Myocyte (in vitro differentiated cells): Measurements from ENCODE around the gene ZNF837. TPM values are rescaled to one million over a fixed set of nuclear protein-coding genes. Genes with fewer than 3 reads are reported as not detected.
"Not testable (repeated sequence)": the region's sequence is repeated elsewhere in the genome, so short reads cannot be mapped to it uniquely, and the experiment has no call there.

ENCODE experiments used
- DNase-seq: peaks from one replicate; pipeline ENCODE4 v3.0.0-alpha.2; 2012; ENCODE audit warnings: low read depth
- polyA plus RNA-seq: library from polyadenylated mRNA; unstranded; fragments of >200 nt; gene quantifications from one replicate; pipeline ENCODE4 v1.2.1, GENCODE V29; 2012; ENCODE audit warnings: missing spikeins
- total RNA-seq: library from RNA; depleted of rRNA; stranded (reverse); fragments of >200 nt; gene quantifications from 2 replicates; pipeline ENCODE4 v1.2.3, GENCODE V29; 2014

The ZNF837 gene
- total RNA-seq, result 5.5 and 5.8 TPM in 2 replicates
- 2.3 TPM for polyA plus RNA-seq

GRCh38 chr19:58380662-58381459, at the start of gene ZNF837:
Gene ZNF837, minus strand, starts transcription at chr19:58381030. Its CDS starts 11,698 bp downstream, at chr19:58369332.
- DNase-seq, result peak; percentile 100

DNA sequence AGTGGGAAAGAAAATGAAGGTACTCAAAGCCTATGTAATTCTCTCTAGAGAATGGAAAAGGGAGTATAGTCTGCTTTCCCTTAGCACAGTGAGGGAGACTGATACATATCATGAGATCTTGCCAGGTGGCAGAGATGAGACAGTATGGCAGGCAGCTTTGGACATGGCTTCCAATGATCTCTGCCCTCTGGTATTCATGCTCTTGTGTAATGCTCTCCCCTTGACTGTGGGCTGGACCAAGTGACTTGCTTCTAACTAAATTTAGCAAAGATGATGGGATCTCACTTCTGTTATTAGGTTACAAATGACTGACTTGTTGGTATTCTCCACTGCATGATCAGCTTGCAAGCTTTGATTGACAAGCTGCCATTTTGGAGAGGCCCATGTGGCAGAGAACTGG, 48.9 kb upstream of the ZNF837 start:
- DNase-seq, result peak; percentile 13

- no peak for DNase-seq
Observed at GRCh38 chr19:58428617-58429016, 47.8 kb upstream of the ZNF837 start.

GRCh38 chr19:58417071-58417470, 36.2 kb upstream of the ZNF837 start:
- no peak for DNase-seq

DNA sequence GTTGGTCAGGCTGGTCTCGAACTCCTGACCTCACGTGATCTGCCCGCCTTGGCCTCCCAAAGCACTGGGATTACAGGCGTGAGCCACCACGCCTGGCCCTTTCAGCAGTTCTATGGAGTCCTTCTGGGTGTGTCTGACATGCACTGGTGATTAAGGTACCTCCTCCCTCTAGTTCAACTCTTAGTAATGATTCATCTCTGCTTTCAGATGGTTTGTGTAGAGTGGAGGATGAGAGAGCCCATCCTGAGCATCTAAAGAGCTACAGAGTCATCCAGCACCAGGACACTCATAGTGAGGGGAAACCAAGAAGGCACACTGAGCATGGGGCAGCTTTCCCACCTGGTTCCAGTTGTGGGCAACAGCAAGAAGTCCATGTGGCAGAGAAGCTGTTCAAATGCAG, 35.8 kb upstream of the ZNF837 start:
- no peak for DNase-seq

GRCh38 chr19:58409010-58409790, 28.4 kb upstream of the ZNF837 start:
- DNase-seq, result peak; percentile 45

GRCh38 chr19:58408152-58409009, 27.6 kb upstream of the ZNF837 start, which contains the start of gene ZNF584:
Gene ZNF584, plus strand, starts transcription at chr19:58408649. Its CDS starts 499 bp downstream, at chr19:58409148.
- DNase-seq, result peak; percentile 97

DNA sequence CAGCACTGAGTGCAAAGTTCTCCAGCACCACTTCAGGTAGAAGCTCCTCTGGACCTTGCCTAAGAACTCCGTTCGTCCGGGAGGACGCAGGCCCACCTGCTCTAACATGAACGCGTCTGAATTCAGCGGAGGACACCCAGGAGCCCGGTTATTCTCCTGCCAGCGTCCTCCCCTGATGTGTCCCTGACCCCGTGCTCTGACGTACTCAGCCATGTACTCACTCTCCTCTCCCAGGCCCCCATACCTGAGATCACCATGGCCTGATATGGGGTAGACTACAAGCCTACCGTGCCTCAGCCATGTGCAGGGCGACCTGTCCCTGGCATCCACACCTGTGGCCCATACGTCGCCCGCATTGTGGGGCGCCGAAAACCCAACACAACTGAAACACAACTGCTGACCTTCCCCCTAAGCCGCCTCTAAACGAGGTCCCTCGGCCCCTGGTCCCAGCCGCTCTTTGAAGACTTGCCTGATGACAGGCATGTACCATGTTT, 26.9 kb upstream of the ZNF837 start:
- no peak for DNase-seq

DNA sequence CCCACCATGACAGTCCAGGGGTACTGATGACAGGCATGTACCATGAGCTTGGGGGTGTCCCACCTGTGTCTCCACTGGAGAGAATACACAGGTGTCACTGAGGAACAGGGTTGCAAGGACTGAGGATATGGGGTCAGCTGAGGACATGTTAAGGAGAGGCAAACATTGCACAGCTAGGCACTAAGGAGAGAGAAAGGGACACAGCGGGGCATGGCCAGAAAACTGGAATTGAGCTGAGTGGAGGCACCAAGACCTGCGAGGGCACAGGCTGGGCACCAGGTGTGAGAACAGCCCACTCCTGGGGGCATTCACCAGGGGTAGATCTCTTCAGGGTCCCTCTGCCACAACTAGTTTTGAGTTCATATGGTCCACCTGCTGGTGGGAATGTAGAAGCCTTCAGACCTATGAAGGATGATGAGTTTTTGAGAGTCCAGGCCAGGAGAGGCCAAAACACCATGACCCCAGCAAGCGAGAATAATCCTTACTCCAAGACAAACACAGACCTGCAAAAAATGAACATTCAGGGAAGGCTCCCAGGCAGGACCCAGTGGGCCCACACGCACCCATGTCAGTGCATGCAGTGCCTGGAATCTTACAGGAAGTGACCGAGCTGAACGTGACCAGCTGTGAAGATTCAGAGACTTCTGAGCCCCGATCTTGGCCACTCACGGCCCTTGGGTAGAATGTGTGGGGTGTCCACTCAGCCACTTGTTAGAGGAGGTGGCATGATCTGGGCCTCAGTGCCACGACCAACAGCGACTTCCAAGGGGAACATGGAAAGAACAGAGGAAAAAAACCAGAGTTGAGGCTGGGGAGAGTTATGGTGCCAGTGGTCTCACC, 26.2 kb upstream of the ZNF837 start:
- no peak for DNase-seq

DNA sequence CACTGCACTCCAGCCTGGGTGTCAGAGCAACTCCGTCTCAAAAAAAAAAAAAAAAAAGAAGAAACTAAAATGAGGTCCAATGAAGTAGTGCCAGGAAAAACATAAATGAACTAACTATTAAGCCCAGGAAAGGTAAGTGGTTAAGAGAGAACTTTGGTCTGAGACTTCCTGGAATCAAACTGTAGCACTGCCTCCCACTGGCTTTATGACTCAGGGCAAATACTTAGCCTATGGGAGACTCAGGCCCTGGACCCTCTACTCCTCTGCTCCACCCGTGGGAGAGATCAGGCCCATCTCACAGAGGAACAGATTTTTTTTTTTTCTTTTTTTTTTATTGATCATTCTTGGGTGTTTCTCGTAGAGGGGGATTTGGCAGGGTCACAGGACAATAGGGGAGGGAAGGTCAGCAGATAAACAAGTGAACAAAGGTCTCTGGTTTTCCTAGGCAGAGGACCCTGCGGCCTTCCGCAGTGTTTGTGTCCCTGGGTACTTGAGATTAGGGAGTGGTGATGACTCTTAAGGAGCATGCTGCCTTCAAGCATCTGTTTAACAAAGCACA, 23.2 kb upstream of the ZNF837 start:
- DNase-seq, result not testable (repeated sequence)

GRCh38 chr19:58401840-58402421, 21.1 kb upstream of the ZNF837 start:
- DNase-seq, result no peak

GRCh38 chr19:58400916-58401839, 20.3 kb upstream of the ZNF837 start:
- peak; percentile 99 for DNase-seq

- no peak for DNase-seq
Observed at GRCh38 chr19:58400316-58400915, 19.6 kb upstream of the ZNF837 start.

DNA sequence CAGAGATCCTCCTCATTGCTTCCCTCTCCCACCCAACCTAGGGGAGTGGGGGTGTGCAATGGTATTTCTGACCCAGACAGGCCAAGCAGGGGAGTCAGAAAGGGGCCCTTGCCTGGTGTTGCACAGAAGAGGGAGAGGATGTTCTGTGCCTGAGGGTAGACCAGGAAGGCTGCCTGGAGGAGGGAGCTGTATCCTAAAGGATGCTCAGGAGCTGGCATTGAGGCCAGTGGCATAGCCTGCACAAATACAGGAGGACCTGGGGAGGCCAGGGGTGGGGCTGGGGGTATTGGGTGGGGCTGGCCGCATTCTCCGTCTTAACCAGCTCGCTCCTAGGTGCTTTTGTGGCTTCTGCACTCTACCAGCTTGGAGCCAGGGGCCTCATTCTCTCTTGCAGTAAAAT, 19.1 kb upstream of the ZNF837 start:
- no peak for DNase-seq

- no peak for DNase-seq
Observed at GRCh38 chr19:58398545-58398944, 17.7 kb upstream of the ZNF837 start.

DNA sequence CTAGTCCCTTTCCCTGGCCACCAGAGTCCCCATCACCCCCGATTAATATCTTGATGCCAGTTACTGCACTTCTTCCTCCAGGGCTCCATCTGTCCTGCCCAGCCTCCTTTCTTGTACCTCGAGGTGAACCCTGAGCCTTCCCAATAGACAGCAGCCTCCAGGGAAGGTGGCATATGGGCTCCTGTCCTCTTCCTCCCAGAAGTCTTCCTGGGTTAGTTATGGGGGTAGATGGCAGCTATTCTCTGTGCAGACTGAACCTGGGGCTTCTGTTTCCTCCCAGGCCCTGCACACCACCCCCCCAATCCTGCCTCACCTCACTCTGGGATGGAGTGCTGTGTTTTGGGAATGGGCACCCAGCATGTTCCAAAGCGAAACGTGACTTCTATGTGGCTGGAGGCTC, 17.3 kb upstream of the ZNF837 start:
- DNase-seq, result no peak

- no peak for DNase-seq
Observed at GRCh38 chr19:58397533-58398037, 16.8 kb upstream of the ZNF837 start.
